OCI-LY1 (cell line): ENCODE results near the gene MCF2L.

Experiments used
- CTCF ChIP-seq: fragments of 200-600 bp; sonication (generic), shearing (Covaris generic); IDR thresholded peaks from 2 replicates; pipeline ENCODE4 v1.5.1; 2017; ENCODE audit warnings: mild to moderate bottlenecking, antibody characterized with exemption, low read length, moderate library complexity, mixed read lengths
- EZH2 ChIP-seq: fragments of 200-600 bp; sonication (generic), shearing (Covaris generic); IDR thresholded peaks from 2 replicates; pipeline ENCODE4 v1.8.0; 2017; ENCODE audit warnings: borderline replicate concordance, mixed run types, mild to moderate bottlenecking, antibody characterized with exemption, low read length, moderate library complexity, mixed read lengths

GRCh38 chr13:112990783-112991182 is 21.8 kb downstream of the MCF2L start:
- TF ChIP-seq EZH2 (no peak), CTCF (no peak)
